HG03196 (cell line): ENCODE results near the gene CHRNA4.

Source experiments
- ATAC-seq: cut with Tn5 transposase; IDR thresholded peaks from one replicate; pipeline ENCODE4 v1.9.1; 2021; ENCODE audit not compliant: unreplicated experiment

The CHRNA4 gene

DNA sequence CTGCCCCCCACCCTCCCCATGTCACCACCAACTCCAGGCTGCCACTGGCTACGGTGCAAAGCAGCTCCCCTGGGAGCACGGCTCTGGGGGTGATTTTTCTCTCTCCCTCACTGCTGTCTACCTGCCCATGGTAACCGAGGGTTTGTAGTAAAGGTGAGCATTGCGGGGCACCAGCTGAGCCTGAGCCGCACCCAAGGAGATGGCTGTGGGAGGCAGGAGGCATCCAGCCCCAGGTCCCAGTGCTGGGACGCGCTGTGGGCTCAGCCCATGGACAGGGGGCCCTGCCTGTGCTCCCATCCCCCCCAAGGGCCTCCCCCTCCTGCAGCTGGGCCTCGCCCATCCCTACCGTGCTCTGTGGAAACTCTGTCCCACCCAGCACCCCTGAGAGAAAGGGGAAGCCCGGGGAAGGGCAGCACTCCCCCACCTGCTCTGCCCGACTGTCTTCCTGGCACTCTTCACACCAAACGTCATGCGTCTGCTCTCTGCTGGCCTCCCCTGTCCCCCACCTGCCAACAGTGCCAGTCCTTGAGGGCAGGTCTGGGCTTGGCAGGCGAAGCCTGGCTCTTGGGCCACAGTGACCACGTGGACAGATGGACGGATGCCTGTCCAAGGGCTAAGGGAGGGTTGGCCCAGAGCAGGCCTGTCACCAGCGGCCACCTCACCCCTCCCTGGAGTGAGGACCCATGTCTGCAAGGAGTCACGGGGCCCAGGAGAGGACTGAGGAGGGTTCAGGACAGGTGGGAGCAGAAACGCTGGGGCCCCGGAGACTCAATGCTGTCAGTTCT is 3.8 kb upstream of the CHRNA4 start:
- ATAC-seq, result no peak

DNA sequence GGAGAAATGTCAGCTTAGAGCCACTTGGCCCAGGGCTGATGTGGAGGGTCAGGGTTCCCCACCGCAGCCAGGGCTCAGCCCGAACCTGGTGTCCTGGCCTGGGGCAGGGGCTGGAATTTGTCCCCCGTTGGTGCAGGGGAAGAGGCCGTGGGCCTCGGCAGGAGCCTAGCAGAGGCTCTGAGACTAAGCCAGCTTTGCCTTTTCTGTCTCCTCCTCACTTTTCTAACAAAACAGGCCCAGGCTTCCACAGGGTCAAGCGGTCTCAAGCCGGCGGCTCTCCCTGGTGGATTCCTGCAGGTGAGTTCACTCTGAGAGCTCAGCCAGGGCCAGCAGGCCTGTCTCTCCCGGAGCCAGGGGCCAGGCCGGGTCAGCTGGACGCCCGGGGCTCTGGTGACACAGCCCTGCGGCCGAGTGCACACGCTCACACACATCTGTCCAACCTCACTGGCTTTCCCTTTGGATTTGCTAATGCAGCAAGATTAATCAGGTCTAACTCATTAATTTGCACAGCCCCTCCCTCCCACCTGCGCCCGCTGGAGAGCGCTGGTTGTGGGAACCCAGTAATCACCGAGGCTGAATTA is 2.9 kb upstream of the CHRNA4 start:
- ATAC-seq, result no peak

DNA sequence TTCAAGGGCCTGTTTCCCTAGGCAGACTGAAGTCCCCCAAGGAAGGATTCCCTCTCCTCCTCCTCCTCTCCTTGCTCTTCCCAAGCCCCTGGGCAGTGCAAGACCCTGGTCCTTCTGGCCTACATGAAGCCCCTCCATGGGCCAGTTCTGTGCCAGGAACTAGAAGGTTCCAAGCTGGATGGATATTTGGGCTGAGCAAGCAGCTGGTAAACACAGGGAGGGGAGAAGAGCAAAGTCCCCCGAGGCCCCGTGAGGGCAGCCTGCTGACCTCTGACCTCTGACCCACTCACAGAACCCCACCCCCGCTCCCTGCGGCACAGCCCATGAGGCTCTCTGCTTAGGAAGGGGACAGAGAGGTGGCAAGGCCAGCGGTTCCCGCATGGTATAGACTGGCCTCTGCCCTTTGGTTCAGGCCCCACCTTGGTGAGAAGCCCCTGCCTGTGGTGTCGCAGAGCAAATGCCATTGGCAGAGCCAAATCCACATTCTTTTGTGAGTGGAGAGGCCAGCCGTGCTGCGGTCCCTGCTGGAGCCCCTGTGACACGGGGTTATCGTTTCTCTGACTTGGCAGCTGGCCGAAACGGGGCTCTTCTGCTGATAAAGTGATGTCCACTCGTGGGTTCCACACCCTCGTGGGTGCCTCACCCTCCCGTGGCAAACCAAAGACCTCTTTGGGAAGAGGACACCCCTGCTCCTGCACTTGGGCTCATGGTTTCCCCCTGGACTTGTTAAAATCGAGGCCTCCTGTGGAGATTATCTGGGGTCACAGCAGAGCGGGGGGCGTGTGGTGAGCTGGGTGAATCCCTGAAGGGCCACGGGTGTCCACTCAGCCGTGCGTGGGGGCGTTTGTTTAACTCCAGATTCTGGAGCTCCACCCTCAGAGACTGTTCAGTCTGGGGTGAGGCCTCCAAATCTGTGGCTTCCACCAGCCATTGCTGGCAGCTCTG is 2.1 kb upstream of the CHRNA4 start:
- ATAC-seq, result no peak

DNA sequence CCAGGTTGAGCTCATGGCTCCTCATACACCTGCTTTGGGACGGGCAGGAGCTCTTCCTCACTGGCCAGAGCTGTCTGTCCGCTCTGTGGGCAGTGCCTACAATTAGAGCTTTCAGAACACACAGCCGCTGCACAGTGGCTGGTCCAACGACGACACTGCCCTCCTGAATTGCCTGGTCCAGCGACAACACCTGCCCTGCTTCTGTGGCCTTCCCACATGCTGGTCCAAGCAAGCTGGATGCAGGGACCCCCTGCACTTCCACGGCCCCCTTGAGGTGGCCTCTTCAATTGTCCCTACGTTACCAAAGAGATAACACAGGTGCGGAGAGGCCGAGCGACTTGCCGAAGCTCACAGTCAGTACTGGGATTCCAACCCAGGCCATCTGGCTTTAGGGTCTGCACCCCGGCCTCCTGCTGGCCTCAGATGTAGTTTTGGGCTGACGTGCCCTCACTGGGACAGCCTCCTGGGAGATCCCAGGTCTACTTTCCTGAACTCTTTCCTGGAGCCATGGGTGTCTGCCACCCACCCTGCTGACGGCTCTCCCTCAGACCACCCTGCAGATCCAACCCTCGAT is 1.4 kb upstream of the CHRNA4 start:
- no peak for ATAC-seq

DNA sequence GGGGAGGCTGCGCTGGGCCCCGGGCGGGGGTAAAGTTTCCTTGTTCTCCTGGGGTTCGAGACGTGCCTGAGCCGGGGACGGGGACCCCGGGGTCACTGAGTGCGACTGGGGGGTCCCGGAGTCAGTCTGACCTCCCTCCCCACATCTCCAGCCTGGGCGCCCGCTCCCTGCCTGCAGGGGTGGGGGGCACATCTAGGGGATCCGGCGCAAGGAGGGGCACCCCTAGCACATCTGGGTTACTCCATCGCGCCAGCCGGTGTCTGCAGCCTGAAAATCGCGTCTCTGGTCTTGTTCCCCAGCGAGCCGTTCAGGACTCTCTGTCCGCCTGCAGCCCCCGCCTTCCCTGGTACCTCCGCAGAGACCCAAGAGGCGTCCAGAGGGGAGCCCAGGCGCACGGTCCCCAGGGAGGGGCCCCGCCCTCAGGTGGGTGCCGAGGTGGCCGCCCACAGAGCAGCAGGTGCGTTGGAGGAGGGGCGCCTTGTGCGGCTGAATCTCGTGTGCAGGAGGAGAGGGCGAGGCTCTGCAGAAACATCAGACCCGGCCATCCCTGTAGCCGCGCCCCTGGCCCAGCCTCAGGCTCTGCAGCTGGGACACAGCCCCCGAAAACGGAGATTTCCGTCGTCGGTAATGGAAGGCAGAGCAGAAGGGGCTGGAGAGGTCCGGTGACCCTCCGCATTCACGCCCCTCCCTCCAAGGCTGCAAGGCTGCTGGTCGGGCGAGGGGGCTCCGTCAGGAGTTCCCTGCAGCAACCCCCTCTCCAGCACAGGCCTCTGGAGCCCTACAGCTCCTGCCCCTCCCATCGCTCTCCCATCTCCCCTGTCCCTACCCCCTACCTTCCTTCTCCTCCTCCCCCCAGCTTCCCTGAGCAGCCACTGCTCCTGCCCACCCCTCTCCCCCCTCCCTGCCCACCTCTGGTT is 628 bp upstream of the CHRNA4 start:
- ATAC-seq, result no peak

DNA sequence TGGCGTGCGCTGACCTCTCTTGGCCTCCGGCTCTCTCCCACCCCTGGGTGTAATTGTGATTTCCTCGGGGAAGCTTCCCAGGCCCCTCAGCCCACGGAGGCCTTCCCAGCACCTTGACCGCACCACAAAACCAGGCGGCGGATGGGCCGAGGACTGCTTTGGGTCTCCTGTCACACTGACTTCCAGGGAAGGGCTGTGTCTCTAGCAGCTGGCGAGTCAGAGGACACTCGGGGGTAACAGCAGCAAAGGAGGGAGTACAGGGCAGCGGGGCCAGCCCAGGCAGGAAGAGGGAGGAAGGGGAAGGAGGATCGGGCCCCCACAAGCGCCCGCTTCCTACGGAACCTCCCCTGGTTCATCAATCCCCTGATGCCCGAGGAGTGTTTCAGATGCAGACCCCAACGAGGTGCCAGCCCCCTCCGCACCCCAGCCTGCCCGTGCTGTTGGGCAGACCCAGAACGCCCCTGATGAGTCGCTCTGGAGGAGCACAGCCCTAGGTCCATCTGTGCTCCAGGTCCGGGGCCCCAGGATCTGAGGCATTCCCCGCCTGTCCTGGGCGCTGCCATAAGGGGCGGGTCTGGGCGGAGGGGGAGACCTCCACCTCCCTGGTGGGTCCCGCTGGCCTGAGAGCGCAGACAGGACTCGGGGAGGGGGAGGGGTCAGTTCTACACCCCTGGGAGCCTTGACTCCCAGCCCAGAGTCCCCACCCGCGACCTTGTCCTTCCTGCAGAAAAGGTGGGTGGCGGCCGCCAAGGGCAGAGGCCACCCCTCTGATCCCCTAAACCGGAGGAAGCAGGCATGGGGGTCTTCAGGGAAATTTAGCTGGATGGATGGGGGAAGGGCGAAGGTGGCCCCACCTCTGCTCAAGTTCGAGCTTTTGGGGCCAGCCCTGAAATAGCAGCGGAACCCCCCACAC is 956 bp downstream of the CHRNA4 start:
- no peak for ATAC-seq

DNA sequence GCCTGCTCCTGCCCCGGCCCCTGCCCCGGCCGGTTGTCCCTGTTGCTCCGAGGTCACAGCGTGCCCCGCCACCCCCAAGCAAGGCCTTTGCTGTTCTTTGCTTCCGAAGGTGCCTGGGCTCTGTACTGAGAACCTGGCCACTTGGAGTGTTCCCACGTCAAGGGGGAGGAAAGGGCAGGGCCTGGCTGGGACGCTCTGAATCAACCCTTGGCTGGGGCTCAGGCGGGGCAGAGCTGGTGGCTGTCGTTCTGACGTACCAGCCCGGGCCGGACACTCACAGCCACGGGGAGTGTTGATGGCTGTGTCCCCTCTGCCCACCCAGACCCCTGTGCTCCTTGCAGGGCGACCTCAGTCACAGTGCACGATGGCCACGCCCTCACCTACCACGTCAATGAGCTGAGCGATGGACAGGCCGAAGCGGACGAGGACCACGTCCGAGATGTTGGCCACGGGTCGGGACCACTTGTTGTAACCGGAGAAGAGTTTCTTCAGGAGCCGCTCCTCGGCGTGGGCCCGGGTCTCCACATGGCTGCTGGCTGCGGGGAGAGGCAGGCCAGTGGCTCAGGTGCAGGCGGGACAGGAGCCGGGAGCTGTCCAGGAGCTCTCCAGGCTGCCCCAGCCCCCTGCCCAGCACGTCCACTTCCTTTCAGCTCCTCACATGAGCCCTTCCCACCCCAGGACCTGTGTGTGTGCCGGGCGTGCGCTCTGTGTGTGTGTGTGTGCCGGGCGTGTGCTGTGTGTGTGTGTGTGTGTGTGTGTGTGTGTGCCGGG is 1.8 kb downstream of the CHRNA4 start:
- no peak for ATAC-seq

DNA sequence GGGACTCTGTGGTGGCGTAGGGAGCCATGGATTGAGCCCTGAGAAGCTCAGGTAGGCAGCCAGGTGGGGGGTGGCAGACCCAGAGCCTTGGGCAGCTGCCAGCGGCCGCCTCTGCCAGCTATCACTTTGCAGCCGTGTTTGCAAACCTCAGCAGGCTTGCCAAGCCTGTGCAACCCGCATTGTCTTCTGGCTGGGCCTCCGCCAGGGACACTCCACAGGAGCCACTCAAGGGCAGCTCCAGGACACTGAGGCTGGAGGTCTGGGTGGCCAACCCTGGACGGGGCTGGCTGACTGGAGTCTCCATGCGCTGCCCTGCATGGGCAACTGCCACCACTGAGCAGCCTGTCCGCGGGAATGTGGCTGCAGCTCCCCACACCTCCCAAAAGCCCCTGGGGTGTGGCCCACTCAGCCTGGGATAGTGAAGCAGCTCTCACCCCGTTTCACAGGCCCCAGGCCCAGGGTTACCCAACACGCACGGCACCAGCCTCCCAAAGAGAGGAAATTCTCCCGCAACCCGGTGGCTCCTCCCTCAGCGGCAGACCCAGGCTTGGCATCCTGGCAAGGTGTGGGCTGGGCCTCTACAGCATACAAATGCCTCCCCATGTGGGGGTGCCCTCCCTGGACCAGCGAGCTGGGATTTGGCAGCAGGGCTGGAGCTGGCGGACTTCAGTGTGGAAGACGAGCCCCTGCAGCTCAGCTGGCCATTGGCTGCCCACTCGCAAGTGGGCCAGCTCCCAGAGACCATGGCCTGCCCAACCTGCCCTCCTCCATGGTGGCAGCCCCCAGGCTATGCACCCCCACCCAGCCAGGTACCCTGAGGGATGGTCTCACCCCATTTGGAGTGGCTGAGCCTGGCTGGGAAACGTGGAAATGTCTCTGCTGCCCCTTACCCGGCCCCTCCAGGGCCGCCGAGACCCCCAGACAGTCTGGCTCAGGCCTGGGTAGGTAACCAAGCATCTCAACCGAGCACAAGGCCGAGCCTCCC is 2.9 kb downstream of the CHRNA4 start:
- no peak for ATAC-seq

DNA sequence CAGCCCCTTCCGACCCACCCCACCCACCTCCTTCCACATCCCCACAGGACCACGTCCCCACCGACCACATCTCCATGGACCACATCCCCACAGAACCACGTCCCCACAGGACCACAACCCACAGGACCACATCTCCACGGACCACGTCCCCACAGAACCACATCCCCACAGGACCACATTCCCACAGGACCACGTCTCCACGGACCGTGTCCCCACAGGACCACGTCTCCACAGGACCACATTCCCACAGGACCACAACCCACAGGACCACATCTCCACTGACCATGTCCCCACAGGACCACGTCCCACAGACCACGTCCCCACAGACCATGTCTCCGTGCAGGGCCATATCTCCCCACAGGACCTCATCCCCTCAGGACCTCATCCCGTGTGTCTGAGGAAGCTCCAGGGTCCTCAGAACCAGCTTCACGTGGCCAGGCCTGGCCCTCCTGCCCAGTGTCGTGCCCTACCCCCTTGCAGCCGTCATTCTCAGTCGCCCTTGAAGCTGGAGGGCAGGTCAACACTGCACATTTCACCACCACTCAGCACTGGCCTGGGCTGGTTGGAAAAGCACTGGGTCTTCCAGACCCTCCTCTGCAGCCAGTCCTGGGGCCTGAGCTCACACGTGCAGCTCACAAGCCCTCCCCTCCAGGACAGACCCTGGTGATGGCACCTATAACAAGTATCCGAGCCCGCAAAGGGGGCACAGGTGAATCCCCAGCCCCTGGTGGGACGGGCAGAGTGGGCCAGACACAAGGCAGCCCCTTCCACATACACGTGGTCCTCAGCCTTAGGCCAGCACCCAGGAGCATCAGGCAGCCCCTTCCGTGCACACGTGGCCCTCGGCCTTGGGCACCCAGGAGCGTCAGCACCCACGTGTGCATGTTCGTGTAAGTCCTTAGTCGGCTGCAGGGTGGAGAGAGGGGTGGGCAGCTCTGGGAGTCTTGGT is 3.9 kb downstream of the CHRNA4 start:
- no peak for ATAC-seq

DNA sequence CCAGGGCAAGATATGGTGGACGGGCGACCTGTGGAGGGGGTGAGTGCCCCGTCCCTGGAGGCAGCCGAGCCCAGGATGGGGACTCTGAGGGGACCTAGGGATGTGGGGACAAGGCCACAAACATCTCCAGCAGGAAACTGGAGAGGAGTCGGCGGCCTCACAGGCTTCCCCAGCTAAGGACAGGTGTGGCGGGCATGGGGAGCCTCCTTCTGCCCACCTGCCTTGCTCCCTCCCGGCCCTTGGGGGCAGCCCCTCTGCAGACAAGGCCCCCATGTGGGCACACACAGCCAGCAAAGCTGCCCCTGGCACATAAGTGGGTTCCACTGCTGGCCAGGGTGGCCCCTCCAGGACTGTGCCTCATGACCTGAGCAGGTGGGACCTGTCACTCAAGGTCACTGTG is 4.6 kb downstream of the CHRNA4 start:
- ATAC-seq, result no peak

DNA sequence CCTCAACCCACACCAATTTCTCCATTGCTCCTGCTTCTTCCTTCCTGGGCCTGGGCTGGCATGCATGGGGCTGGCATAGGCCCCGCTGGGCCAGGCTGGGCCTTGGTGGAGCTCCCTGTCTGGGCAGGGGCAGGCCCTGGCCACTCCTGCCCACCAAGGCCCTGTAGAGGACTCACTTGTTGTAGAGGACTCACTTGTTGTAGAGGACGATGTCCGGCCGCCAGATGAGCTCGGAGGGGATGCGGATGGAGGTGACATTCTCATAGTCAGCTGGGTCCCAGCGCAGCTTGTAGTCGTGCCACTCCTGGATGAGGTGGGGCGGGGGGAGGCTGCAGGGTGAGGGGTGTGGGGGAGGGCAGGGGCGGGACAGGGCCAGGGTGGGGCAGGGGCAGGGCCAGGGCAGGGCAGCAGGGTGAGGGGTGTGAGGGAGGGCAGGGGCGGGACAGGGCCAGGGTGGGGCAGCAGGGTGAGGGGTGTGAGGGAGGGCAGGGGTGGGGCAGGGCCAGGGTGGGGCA is 5.3 kb downstream of the CHRNA4 start:
- no peak for ATAC-seq

DNA sequence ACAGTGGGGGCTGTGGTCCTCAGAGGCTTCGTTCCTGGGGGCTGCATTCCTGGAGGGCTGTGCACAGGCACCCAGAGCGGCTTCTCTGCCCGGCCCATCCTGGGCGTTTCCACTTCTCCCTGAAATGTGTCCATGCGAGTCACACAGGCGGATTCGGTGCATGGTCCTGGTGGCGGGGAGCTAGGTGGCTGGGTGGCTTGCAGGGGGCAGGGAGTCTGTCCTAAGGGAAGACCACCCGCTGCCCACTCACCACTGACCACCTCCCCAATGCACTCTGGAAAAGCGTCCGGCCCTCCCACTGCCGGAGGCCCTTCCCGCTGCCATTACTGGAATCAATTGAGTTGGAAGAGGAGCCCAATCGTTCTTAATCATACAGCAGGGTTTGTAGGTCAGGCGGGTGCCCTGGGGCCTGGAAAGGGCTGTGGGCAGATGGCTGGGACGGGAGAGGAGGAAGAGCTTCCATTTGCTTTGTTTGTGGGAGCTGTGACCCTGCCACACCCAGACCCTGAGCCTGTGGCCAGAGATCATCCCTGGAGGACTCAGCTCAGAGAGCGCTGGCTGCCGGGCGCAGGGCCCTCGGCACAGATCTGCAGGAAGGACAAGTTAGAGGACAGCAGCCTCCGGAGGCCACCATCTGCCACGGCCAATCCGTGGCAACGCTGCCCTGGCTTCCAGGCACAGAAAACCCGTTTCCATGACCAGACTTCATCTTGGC is 6.4 kb downstream of the CHRNA4 start:
- ATAC-seq, result no peak

DNA sequence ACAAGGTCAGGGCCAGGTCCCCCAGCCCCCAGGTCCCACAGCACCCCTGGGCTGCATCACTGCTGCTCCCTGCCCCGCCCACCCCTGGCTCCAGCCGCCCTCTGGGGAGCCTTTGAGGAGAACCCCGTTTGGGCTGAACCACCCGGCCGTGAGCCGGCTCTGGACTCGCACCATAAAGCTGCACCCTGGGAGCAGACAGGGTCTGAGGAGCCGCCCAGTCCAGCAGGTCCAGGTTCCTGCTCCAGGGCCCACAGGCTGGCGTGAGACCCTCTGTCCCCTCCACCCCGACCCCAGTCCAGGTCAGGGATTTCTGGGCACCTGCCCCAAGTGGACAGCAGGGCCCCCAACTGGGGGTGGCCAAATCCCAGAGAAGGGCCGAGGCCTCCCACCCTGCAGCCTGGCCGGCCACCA is 8.3 kb downstream of the CHRNA4 start:
- no peak for ATAC-seq

DNA sequence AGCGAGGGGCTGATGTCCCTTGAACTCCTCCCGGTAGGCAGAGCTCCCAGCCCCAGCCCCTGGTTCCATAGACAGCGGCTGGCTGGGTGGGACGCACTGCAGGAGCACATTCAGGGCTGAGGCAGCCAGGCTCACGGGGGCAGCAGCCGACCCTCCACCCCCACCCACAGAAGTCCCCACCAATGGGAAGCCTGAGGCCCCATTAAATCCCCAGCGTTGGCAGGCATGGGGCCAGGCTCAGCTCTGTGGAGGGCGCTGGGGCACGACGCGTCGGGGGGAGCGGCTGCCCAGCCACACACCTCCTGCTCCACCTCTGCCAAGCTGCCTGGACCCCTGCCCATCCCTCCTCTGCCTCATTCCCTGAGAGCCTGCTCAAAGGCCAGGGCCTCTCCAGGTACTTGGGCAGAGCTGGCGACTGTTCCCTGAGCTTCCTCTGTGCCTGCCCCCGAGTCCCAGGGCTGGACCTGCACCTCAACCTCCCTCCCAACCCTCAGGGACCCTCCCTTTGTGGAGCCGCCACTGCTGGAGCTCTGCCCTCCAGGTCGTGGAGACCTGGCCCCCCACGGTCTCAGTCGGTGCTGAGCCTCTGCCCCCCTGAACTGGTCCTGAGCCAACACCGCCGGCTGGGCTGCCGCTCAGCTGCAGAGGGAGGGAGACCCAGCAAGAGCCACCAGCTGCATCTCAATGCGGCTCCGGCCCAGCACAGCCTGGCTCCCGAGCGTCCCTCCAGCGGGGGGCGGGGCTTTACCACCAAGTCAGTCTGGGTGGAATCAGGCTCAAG is 9.1 kb downstream of the CHRNA4 start:
- no peak for ATAC-seq

DNA sequence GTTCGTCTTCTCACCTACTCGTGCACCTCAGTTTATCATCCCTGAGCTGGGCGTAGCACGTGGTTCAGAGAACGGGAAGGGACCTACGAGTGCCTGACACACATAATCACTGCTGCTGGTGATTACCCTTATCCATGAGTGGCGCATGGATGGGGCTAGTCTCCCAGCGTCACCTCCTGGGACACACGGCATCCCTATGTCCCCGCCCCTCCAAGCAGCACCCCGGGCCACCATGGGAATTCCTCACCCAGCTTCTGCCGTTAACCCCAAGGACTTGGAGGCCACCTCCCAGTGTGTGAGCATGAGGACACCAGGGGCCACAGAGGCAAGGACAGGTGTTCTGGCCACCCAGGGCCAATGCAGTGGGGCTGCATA is 9.8 kb downstream of the CHRNA4 start:
- ATAC-seq, result no peak
